Erythroblast (primary cell): ENCODE measurements around the gene HCFC1.

Experiments
- GATA1 ChIP-seq: IDR thresholded peaks from 2 replicates; pipeline ENCODE4 v1.6.1; 2011; ENCODE audit warnings: low read depth, mild to moderate bottlenecking, control low read depth, low read length, moderate library complexity
- POLR2A ChIP-seq: IDR thresholded peaks from 2 replicates; pipeline ENCODE4 v1.6.1; 2011; ENCODE audit warnings: mild to moderate bottlenecking, low read length

GRCh38 chrX:153903238-153903980 is 68.2 kb downstream of the HCFC1 start:
- TF ChIP-seq POLR2A, result no peak
- no peak for TF ChIP-seq GATA1
